ENCODE data around the gene DGKH. TPM values are rescaled to one million over a fixed set of nuclear protein-coding genes. Genes with fewer than 3 reads are reported as not detected.
"Not testable (repeated sequence)": the region's sequence is repeated elsewhere in the genome, so short reads cannot be mapped to it uniquely, and the experiment has no call there.

DGKH gene
- total RNA-seq, 1 donor: 8.7 TPM

DNA sequence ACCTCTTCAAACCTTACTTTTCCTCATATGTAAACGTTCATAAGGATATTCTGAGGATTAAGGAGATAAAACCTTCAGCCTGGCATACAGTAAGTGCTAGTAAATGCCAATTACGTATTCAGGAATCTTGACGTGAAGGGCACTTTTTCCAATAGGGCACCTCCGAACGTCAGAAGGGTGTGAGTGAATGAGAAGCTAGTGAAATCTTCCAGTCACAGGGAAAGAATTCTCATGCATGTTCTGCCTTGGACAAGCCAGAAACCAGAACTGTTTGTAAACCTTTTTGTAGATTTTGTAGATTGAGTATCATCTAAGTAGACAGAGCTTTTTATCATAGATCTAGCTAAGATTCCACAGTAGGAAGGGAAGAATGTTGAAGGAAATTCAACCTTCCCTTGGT lies 16.5 kb downstream of the DGKH start:
- no peak overlapping the region for H3K4me2 ChIP-seq (ENCODE audit: insufficient read depth, low read length)
- no peaks in the 10 kb centered on the region for H3K9me3 ChIP-seq (ENCODE audit: low read depth, low read length)
- peaks cover 19% of the 10 kb centered on the region for H3K4me1 ChIP-seq (ENCODE audit: insufficient read depth, low read length)
- H3K4me3 ChIP-seq (ENCODE audit: insufficient read depth, low read length): no peak overlapping the region
- TF ChIP-seq, protein P1, sequence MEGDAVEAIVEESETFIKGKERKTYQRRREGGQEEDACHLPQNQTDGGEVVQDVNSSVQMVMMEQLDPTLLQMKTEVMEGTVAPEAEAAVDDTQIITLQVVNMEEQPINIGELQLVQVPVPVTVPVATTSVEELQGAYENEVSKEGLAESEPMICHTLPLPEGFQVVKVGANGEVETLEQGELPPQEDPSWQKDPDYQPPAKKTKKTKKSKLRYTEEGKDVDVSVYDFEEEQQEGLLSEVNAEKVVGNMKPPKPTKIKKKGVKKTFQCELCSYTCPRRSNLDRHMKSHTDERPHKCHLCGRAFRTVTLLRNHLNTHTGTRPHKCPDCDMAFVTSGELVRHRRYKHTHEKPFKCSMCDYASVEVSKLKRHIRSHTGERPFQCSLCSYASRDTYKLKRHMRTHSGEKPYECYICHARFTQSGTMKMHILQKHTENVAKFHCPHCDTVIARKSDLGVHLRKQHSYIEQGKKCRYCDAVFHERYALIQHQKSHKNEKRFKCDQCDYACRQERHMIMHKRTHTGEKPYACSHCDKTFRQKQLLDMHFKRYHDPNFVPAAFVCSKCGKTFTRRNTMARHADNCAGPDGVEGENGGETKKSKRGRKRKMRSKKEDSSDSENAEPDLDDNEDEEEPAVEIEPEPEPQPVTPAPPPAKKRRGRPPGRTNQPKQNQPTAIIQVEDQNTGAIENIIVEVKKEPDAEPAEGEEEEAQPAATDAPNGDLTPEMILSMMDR (IDR thresholded peaks at IDR 0.05; ENCODE audit: extremely low read depth, low read depth, low read length): no peak
- H3K36me3 ChIP-seq (ENCODE audit: insufficient read depth, low read length): peaks cover 6% of the 10 kb centered on the region
- DNase-seq (ENCODE audit: insufficient read length, low spot score, missing footprints): no peak
- H4K20me1 ChIP-seq (ENCODE audit: insufficient read depth, low read length): peaks cover 27% of the 10 kb centered on the region
- no peak overlapping the region for H2AFZ ChIP-seq (ENCODE audit: low read length)
- H3K27ac ChIP-seq (ENCODE audit: low read depth, low read length): no peak overlapping the region
- no peaks in the 10 kb centered on the region for H3K27me3 ChIP-seq (ENCODE audit: insufficient read depth, low read length)
- H3K79me2 ChIP-seq (ENCODE audit: insufficient read depth, low read length): peaks cover 10% of the 10 kb centered on the region

DNA sequence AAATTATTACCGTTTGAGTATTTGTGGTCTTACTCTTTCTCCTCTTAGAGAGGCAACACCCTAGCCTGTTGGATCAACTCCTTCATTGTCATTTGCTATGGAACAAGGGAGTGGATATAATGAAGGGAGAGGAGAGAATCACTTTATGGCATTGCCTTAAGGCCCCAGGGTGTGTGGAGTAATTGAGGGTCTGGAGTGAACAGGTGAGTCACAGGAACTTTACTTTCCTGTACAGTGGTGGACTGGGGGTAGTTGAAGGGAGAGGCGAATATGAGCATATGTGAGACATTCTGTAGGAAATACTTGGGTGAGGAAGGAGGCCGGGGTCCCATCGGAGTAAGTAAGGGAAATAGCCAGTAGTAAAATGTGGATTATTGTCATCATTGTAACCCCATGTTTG lies 17.0 kb downstream of the DGKH start:
- no peak overlapping the region for H3K27ac ChIP-seq (ENCODE audit: low read depth, low read length)
- H4K20me1 ChIP-seq (ENCODE audit: insufficient read depth, low read length): peaks cover 22% of the 10 kb centered on the region
- no peak overlapping the region for H3K4me2 ChIP-seq (ENCODE audit: insufficient read depth, low read length)
- TF ChIP-seq, protein P1 (IDR thresholded peaks at IDR 0.05; ENCODE audit: extremely low read depth, low read depth, low read length): no peak
- H3K4me1 ChIP-seq (ENCODE audit: insufficient read depth, low read length): peaks cover 19% of the 10 kb centered on the region
- no peak overlapping the region for H3K4me3 ChIP-seq (ENCODE audit: insufficient read depth, low read length)
- peaks cover 6% of the 10 kb centered on the region for H3K36me3 ChIP-seq (ENCODE audit: insufficient read depth, low read length)
- no peaks in the 10 kb centered on the region for H3K27me3 ChIP-seq (ENCODE audit: insufficient read depth, low read length)
- DNase-seq (ENCODE audit: insufficient read length, low spot score, missing footprints): no peak
- no peaks in the 10 kb centered on the region for H3K9me3 ChIP-seq (ENCODE audit: low read depth, low read length)
- H3K79me2 ChIP-seq (ENCODE audit: insufficient read depth, low read length): peaks cover 10% of the 10 kb centered on the region
- no peak overlapping the region for H2AFZ ChIP-seq (ENCODE audit: low read length)

DNA sequence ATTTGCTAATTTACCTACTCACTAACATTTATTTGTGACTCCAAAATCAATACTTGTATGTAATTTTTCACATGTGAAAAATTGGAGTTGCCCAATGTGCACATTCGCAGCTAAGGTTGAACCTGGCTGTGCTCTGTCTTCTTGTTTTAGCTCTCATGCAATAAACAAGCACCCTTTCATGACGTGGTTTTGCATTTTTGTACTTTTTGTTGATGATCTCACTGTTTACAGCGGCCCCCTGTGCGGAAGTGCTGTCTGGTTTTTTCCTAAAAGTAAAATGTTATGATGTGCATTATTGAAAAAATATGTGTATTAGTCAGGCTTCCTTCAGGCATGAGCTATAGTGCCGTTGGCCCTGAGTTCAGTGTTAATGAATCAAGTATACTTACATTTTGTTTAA lies 18.1 kb downstream of the DGKH start:
- DNase-seq (ENCODE audit: insufficient read length, low spot score, missing footprints): peak; percentile 34
- peak overlapping the region; percentile 56 for H3K27ac ChIP-seq (ENCODE audit: low read depth, low read length)
- no peak overlapping the region for H3K4me3 ChIP-seq (ENCODE audit: insufficient read depth, low read length)
- H4K20me1 ChIP-seq (ENCODE audit: insufficient read depth, low read length): peaks cover 17% of the 10 kb centered on the region
- H3K27me3 ChIP-seq (ENCODE audit: insufficient read depth, low read length): no peaks in the 10 kb centered on the region
- peaks cover 6% of the 10 kb centered on the region for H3K36me3 ChIP-seq (ENCODE audit: insufficient read depth, low read length)
- H3K4me1 ChIP-seq (ENCODE audit: insufficient read depth, low read length): peaks cover 19% of the 10 kb centered on the region
- TF ChIP-seq, protein P1 (IDR thresholded peaks at IDR 0.05; ENCODE audit: extremely low read depth, low read depth, low read length): no peak
- H2AFZ ChIP-seq (ENCODE audit: low read length): no peak overlapping the region
- H3K9me3 ChIP-seq (ENCODE audit: low read depth, low read length): no peaks in the 10 kb centered on the region
- peaks cover 8% of the 10 kb centered on the region for H3K79me2 ChIP-seq (ENCODE audit: insufficient read depth, low read length)
- no peak overlapping the region for H3K4me2 ChIP-seq (ENCODE audit: insufficient read depth, low read length)

DNA sequence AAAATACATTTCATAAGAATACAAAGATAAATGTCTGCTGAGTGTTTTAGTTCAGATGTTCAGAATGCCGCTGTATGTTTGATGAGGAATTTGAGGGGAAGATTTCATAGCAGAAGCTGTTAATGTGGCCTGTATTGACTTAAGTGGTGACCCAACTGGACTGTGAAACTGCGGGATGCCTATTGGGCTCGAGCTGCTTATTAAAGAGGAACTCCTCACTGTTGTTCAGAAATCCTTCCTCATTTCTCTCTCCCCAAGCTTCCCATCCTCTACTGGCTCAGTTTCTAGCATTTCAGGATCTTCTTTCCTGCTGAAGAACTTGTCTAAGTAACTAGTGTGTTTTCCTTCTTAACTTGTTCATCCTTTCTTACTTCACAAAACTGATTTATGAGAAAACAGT lies 20.4 kb downstream of the DGKH start:
- Histone ChIP-seq H3K36me3 (ENCODE audit: insufficient read depth, low read length) (peaks cover 6% of the 10 kb centered on the region), H3K27me3 (ENCODE audit: insufficient read depth, low read length) (no peaks in the 10 kb centered on the region), H3K4me1 (ENCODE audit: insufficient read depth, low read length) (peaks cover 18% of the 10 kb centered on the region), H3K9me3 (ENCODE audit: low read depth, low read length) (no peaks in the 10 kb centered on the region), H2AFZ (ENCODE audit: low read length) (no peak overlapping the region), H3K4me3 (ENCODE audit: insufficient read depth, low read length) (no peak overlapping the region), H3K4me2 (ENCODE audit: insufficient read depth, low read length) (no peak overlapping the region), H3K79me2 (ENCODE audit: insufficient read depth, low read length) (peaks cover 5% of the 10 kb centered on the region), H4K20me1 (ENCODE audit: insufficient read depth, low read length) (peaks cover 7% of the 10 kb centered on the region), H3K27ac (ENCODE audit: low read depth, low read length) (no peak overlapping the region)
- TF ChIP-seq, protein P1 (IDR thresholded peaks at IDR 0.05; ENCODE audit: extremely low read depth, low read depth, low read length): no peak
- DNase-seq (ENCODE audit: insufficient read length, low spot score, missing footprints): no peak

DNA sequence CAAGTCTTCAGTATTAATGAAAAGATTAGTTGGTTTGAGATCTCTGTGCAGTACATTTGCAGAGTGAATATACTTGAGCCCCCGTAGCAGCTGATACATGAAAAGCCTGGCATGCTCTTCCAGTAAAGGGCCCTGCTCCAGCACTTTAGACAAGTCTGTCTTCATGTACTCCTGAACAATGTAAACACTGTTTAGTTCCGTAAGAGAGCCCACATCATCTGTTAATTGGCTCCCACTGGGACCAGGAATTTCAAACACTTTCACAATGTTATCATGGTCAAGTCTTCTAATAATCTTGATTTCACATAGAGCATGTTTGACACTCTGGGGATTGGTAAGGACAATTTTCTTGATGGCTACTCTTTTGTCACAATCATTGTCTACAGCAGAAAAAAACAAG lies 22.2 kb downstream of the DGKH start:
- H3K9me3 ChIP-seq (ENCODE audit: low read depth, low read length): not testable (repeated sequence)

DNA sequence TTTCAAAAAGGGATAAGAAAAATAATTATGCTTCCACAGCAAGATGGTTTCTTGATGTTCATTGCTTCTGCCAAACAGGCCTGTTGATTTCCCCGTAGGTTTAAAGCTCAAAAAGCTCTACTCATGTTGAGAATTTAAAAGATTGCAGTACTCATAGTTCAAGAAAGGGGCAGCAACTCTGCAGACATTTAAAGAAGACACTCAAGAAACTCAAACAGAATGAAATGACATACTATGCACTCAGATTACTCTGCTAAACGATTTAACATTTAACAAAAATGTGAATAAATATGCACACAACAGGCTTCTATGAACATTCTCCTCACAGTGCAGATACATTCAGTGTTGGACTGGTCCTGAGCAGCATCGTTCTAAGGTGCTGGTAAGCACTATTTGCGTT lies 22.7 kb downstream of the DGKH start:
- H3K4me2 ChIP-seq (ENCODE audit: insufficient read depth, low read length); H3K4me3 ChIP-seq (ENCODE audit: insufficient read depth, low read length); H3K9me3 ChIP-seq (ENCODE audit: low read depth, low read length); H3K36me3 ChIP-seq (ENCODE audit: insufficient read depth, low read length); DNase-seq (ENCODE audit: insufficient read length, low spot score, missing footprints); H3K79me2 ChIP-seq (ENCODE audit: insufficient read depth, low read length); H2AFZ ChIP-seq (ENCODE audit: low read length); H3K27me3 ChIP-seq (ENCODE audit: insufficient read depth, low read length); H3K4me1 ChIP-seq (ENCODE audit: insufficient read depth, low read length); H4K20me1 ChIP-seq (ENCODE audit: insufficient read depth, low read length); H3K27ac ChIP-seq (ENCODE audit: low read depth, low read length): not testable (repeated sequence)

More for the DNA sequence above, 22.2 kb downstream of the DGKH start:
- H2AFZ ChIP-seq (ENCODE audit: low read length); H3K27ac ChIP-seq (ENCODE audit: low read depth, low read length); H3K4me3 ChIP-seq (ENCODE audit: insufficient read depth, low read length); H4K20me1 ChIP-seq (ENCODE audit: insufficient read depth, low read length); DNase-seq (ENCODE audit: insufficient read length, low spot score, missing footprints); H3K4me2 ChIP-seq (ENCODE audit: insufficient read depth, low read length); H3K4me1 ChIP-seq (ENCODE audit: insufficient read depth, low read length); H3K79me2 ChIP-seq (ENCODE audit: insufficient read depth, low read length); H3K36me3 ChIP-seq (ENCODE audit: insufficient read depth, low read length); H3K27me3 ChIP-seq (ENCODE audit: insufficient read depth, low read length): not testable (repeated sequence)
